IgD-negative memory B cell (primary cell): ENCODE measurements around the gene PPARG. TPM values are rescaled to one million over a fixed set of nuclear protein-coding genes. Genes with fewer than 3 reads are reported as not detected.
"Not testable (repeated sequence)": the region's sequence is repeated elsewhere in the genome, so short reads cannot be mapped to it uniquely, and the experiment has no call there.

Source experiments
- H3K27ac Mint-ChIP-seq, 3 donors: one replicate each; pipeline ENCODE4 v1.8.0; 2020 to 2022; ENCODE audit warnings: mild to moderate bottlenecking in 3 of 3, mixed read lengths in 3 of 3, moderate library complexity in 1 of 3
- H3K27me3 Mint-ChIP-seq: one replicate; pipeline ENCODE4 v1.8.0; 2021; ENCODE audit warnings: mixed read lengths
- H3K36me3 Mint-ChIP-seq: one replicate; pipeline ENCODE4 v1.8.0; 2020; ENCODE audit warnings: mild to moderate bottlenecking, mixed read lengths
- H3K4me1 Mint-ChIP-seq, 3 donors: one replicate each; pipeline ENCODE4 v1.8.0; 2020 to 2022; ENCODE audit warnings: mixed read lengths in 3 of 3, mild to moderate bottlenecking in 1 of 3
- H3K4me3 Mint-ChIP-seq, 4 donors: one replicate each; pipeline ENCODE4 v1.8.0; 2020 to 2022; ENCODE audit warnings: mild to moderate bottlenecking in 4 of 4, mixed read lengths in 4 of 4, moderate library complexity in 3 of 4
- H3K9me3 Mint-ChIP-seq, 3 donors: one replicate each; pipeline ENCODE4 v1.8.0; 2020 to 2021; ENCODE audit warnings: mixed read lengths in 3 of 3, mild to moderate bottlenecking in 1 of 3
- polyA plus RNA-seq: library from polyadenylated mRNA; unstranded; fragments of 300-500 nt; fragmentation: Illumina TruSeq; gene quantifications from one replicate; pipeline ENCODE4 v1.2.3, GENCODE V29; 2021

Gene PPARG
- polyA plus RNA-seq, 1 donor from 2014 or later: not detected

DNA sequence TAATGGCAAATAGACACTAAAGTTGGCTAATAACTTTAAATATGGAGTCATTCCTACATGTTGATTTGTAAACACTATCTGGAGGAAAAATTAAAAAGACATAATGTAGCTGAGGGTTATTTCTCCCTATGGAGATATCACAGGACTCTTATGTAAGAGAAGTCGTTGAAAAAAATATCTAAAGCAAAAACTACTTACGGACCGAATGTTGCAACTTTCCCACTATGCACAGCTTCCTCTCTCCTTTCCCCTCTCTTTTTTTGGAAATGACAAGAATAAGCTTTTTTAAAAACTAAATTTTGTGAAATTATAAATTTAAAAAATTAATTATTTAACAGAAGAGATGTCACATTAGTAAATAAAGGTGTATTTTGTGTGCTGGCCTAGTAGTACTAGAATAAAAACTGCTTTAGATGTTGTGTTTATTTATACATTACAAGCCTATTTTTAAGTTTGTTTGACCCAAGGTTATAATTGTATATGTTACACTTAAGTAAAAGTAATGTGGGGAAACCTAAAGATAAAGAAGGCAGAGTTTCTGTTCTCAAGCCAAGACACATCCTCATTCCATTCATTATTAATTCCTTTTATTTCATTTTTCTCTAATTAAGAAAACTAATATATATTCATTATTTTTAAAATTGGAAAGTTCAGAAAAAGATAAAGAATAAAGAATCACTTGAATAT lies 20.7 kb upstream of the PPARG start:
- Mint-ChIP-seq H3K4me1 (peaks cover 3 to 5% (median 5%) of the 10 kb centered on the region in 3 donors), H3K27me3 (peaks cover 3% of the 10 kb centered on the region), H3K36me3 (no peaks in the 10 kb centered on the region), H3K4me3 (no peak overlapping the region), H3K9me3 (no peaks in the 10 kb centered on the region), H3K27ac (no peak overlapping the region)

DNA sequence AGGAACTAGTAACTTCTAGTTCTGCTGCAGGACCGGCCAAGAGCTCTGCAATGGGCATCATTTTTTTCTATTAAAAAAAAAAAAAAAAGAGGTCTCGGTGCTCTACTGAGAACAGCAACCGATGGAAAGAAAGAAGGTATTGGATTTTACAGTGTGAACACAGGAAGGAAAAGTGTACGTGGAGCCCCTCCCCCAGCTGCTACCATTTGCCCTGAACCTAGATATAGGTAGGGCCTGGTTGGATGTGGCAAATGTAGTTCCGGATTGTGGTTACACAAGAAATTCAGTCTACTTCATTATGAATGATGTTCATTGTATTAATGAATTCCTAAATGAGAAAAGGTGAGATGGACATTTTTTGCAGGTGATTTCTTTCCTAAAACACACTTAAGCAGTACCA lies 17.9 kb upstream of the PPARG start:
- Mint-ChIP-seq H3K36me3 (no peaks in the 10 kb centered on the region), H3K4me1 (peaks cover 6 to 8% (median 6%) of the 10 kb centered on the region in 3 donors), H3K9me3 (no peaks in the 10 kb centered on the region), H3K4me3 (no peak overlapping the region), H3K27ac (no peak overlapping the region), H3K27me3 (peaks cover 3% of the 10 kb centered on the region)

DNA sequence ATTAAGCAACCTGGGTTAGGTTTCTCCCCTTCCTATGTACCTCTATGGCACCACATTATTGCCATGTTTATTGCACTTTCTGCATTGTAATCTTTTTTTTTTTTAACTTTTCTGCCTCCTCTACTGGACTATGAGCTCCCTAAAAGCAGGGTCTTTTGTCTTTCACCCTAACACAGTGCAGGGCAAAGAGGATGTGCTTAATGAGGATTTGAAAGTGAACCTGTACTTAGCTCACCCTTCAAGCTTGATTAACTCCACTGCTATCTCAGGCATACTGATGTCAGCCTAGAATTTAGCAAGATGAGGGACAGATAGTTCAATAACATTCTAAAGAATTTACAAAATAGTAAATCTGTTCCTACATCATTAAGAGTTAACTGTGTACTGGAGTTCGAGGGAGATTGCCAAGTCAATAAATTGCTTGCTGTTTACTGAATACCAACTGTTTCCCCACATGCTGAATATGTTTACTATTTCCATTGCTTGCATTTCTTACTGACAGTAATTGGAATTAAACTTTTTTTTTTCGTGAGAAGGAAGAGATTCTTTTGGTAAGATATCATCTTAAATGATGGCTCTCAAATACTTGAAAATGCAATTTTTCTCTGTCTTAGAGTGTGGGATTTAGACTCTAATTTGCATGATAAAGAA lies 15.7 kb upstream of the PPARG start:
- H3K4me3 Mint-ChIP-seq: no peak overlapping the region
- peak overlapping the region in 1 of 3 donors; percentile 45 for H3K27ac Mint-ChIP-seq
- no peaks in the 10 kb centered on the region for H3K9me3 Mint-ChIP-seq
- peaks cover 6 to 8% (median 6%) of the 10 kb centered on the region in 3 donors for H3K4me1 Mint-ChIP-seq
- H3K36me3 Mint-ChIP-seq: no peaks in the 10 kb centered on the region
- peaks cover 3% of the 10 kb centered on the region for H3K27me3 Mint-ChIP-seq

DNA sequence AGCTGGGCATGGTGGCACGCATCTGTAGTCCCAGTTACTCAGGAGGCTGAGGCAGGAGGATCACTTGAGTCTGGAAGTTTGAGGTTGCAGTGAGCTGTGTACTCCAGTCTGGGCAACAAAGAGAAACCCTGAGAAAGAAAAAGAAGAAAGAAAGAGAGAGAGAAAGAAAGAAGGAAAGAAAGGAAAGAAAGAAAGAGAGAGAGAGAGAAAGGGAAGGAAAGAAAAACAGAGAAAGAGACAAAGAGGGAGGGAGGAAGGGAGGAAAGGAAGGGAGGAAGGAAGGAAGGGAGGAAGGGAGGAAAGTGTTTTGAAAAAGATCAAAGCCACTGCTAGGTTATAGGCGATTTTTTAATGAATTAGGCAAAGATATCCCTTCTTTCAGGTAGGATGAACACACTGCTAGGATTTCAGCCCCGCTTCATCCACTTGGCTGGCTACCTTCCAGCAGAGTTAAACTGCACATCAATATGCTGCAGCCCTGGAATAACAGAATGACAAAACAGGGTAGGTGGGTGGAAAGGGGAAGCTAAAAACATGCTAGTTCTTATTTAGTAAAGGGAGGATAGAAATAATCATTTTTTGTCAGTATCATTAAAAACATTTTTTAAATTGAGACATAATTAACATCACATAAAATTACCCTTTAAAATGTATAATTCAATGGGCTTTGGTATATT lies 12.8 kb upstream of the PPARG start:
- peaks cover 7% of the 10 kb centered on the region for H3K27me3 Mint-ChIP-seq
- peak overlapping the region in 1 of 3 donors; percentile 64 for H3K27ac Mint-ChIP-seq
- H3K36me3 Mint-ChIP-seq: no peaks in the 10 kb centered on the region
- H3K9me3 Mint-ChIP-seq: no peaks in the 10 kb centered on the region
- H3K4me3 Mint-ChIP-seq: no peak overlapping the region
- H3K4me1 Mint-ChIP-seq: peaks cover 6 to 8% (median 6%) of the 10 kb centered on the region in 3 donors

DNA sequence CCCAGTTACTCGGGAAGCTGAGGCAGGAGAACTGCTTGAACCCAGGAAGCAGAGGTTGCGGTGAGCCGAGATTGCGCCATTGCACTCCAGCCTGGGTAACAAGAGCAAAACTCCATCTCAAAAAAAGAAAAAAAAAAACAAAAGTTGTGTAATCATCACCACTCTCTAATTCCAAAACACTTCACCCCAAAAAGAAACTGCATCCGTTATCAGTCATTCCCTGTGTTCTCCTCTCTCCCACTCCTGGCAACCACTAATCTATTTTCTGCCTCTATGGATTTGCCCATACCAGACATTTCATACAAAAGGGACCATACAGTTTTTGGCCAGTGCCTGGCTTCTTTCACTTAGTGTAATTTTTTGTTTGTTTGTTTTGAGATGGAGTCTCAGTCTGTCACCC lies 12.0 kb upstream of the PPARG start:
- H3K4me1 Mint-ChIP-seq, H3K27ac Mint-ChIP-seq, H3K4me3 Mint-ChIP-seq, H3K36me3 Mint-ChIP-seq, H3K9me3 Mint-ChIP-seq: not testable (repeated sequence)
- peaks cover 10% of the 10 kb centered on the region for H3K27me3 Mint-ChIP-seq

DNA sequence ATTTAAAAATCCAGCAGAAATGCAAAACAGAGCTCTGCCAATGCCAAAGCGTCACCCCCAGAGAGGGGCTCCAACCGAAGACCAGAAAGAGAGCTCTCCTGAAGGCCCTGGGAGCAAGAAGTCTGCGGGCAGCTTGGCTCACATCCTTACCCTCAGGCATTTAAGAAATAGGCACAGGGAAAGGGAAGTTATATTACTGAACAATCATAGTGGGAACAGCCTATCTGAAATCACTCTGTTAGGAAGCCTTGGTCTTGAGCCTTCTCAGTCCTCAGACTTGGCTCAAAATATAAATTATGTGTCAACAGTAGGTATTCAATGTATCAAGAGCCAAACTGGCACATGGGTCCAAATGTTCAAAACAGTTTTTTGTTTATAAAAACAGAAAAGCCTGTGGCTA lies 10.3 kb upstream of the PPARG start:
- Mint-ChIP-seq H3K36me3 (no peaks in the 10 kb centered on the region), H3K4me1 (peaks cover 0 to under 1% (median under 1%) of the 10 kb centered on the region in 3 donors), H3K4me3 (peak overlapping the region in 1 of 4 donors; percentile 7), H3K9me3 (no peaks in the 10 kb centered on the region), H3K27ac (no peak overlapping the region), H3K27me3 (peaks cover 9% of the 10 kb centered on the region)

DNA sequence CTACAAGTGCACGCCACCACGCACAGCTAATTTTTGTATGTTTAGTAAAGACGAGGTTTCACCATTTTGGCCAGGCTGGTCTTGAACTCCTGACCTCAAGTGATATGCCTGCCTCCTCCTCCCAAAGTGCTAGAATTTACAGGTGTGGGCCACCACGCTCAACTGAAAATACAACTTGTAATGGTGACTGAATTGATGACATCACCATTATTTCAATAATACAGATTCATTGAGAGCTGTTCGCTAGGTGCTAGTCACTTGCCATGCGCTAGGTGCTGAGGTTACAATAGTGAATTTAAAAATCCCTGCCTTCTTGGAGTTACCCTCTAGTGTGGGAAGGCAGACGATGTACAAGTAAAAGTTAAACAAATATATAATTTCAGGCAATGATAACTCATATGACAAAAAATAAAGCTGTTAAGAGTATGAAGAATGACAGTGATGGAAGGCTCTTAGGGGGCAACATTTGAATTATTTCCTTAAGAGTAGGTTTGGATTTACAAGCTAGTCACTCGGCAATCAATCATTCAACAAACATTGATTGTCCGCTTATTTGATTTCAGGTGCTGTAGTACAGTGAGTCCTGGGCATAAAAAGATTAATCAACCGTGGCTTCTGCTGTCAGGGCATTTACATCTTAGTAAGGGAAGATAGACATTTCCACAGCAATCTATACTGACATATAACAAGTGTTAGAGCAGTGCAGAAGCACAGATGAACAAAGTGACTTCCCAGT lies 9.1 kb upstream of the PPARG start:
- Mint-ChIP-seq H3K27ac (no peak overlapping the region), H3K36me3 (no peaks in the 10 kb centered on the region), H3K4me1 (no peaks in the 10 kb centered on the region), H3K9me3 (no peaks in the 10 kb centered on the region), H3K4me3 (no peak overlapping the region), H3K27me3 (peaks cover 9% of the 10 kb centered on the region)

DNA sequence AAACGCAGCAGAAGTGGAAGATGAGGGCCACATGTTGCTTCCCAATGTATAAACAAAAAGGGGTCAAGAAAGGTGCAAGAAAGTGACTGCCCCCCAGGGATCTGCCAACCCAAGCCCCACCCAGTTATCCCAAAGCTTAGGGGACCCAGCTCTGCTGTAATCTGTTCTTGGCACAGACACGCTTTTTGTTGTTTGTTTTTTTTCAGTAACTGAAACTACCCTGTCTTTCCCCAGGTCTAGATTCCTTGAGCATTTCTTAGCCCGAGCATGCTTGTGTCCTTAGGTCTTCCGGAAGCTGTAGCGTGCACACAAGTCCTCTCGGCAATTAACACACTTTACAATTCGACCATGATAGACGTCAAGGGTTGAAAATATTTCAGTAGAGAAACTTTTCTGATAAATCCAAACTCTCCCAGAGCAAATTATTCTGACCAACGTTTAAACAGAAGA lies 8.5 kb upstream of the PPARG start:
- H3K4me3 Mint-ChIP-seq: no peak overlapping the region
- no peaks in the 10 kb centered on the region for H3K36me3 Mint-ChIP-seq
- no peaks in the 10 kb centered on the region for H3K9me3 Mint-ChIP-seq
- H3K27me3 Mint-ChIP-seq: peaks cover 16% of the 10 kb centered on the region
- H3K4me1 Mint-ChIP-seq: peaks cover 0 to under 1% (median 0%) of the 10 kb centered on the region in 3 donors
- H3K27ac Mint-ChIP-seq: no peak overlapping the region

DNA sequence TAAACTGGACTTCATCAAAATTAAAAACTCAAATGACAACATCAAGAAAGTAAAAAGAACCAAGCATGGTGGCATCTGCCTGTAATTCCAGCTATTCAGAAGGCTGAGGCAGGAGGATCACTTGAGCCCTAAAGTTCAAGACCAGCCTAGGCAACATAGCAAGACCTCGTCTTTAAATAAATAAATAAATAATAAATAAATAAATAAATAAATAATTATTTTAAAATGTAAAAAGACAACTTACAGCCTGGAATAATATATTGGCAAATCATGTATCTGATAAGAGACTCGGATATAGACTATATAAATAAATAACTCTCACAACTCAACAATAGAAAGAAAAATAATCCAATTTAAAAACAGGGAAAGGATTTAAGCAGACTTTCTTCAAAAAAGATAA lies 4.3 kb upstream of the PPARG start:
- Mint-ChIP-seq H3K27me3 (peaks cover 41% of the 10 kb centered on the region), H3K4me1 (peaks cover 3 to 12% (median 4%) of the 10 kb centered on the region in 3 donors), H3K36me3 (no peaks in the 10 kb centered on the region), H3K4me3 (no peak overlapping the region), H3K9me3 (peaks cover 0 to 3% (median 0%) of the 10 kb centered on the region in 3 donors), H3K27ac (no peak overlapping the region)

DNA sequence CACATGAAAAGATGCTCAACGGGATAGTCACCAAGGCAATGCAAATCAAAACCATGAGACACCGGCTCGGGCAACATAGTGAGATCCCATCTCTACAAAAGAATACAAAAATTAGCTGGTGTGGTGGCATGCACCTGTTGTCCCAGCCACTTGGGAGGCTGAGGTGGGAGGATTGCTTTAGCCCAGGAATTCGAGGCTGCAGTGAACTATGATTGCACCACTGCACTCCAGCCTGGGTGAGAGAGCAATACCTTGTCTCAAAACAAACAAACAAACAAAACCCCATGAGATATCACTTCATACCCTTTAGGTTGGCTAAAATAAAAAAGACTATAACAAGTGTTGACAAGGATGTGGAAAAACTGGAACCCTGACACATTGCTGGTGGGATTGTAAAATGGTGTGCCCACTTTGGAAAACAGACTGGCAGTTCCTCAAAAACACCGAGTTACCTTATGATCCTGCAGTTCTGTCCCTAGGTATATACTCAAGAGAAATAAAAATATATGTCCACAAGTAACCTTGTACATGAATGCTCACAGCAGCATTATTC lies 3.8 kb upstream of the PPARG start:
- Mint-ChIP-seq H3K4me1 (peaks cover 3 to 13% (median 4%) of the 10 kb centered on the region in 3 donors), H3K27ac (no peak overlapping the region), H3K9me3 (peaks cover 0 to 3% (median 0%) of the 10 kb centered on the region in 3 donors), H3K27me3 (peaks cover 41% of the 10 kb centered on the region), H3K4me3 (peak overlapping the region in 1 of 4 donors; percentile 17), H3K36me3 (no peaks in the 10 kb centered on the region)

DNA sequence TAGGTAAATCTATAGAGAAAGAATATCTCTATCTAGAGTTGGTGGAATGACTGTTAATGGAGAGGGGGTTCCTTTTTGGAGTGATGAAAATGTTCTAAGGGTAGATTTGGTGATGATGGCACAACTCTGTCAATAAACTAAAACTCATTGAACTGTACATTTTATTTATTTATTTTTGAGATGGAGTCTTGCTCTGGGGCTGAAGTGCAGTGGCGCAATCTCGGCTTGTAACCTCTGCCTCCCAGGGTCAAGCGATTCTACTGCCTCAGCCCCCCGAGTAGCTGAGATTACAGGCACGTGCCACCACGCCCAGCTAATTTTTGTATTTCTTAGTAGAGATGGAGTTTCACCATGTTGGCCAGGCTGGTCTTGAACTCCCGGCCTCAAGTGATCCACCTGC lies 3.1 kb upstream of the PPARG start:
- peak overlapping the region in 1 of 3 donors; percentile 76 for H3K27ac Mint-ChIP-seq
- not testable (repeated sequence) for H3K4me3 Mint-ChIP-seq, H3K36me3 Mint-ChIP-seq, H3K9me3 Mint-ChIP-seq
- H3K27me3 Mint-ChIP-seq: peaks cover 38% of the 10 kb centered on the region
- H3K4me1 Mint-ChIP-seq: peaks cover 3 to 13% (median 4%) of the 10 kb centered on the region in 3 donors

DNA sequence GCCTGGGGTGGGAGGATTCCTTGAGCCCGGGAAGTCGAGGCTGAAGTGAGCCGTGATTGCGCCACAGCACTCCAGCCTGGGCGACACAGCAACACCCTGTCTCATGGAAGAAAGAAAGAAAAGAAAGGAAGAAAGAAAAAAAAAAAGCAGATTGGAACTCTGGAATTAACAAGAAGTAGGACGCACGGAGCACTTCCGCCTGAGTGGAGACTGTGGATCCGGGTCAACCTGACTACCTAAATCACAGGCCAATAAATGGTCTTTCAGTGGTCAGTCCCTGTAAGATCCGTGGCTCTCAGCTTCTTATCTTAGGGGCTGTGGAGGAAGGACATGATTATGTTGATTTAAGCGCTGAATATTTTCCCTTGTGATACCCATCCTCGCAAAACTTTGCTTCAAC lies 2.4 kb upstream of the PPARG start:
- H3K9me3 Mint-ChIP-seq: peaks cover 0 to 3% (median 0%) of the 10 kb centered on the region in 3 donors
- H3K4me1 Mint-ChIP-seq: peaks cover 3 to 13% (median 4%) of the 10 kb centered on the region in 3 donors
- H3K27me3 Mint-ChIP-seq: peaks cover 38% of the 10 kb centered on the region
- no peak overlapping the region for H3K27ac Mint-ChIP-seq
- H3K4me3 Mint-ChIP-seq: peak overlapping the region in 3 of 4 donors; percentile 59 to 75 (median 66)
- H3K36me3 Mint-ChIP-seq: peaks cover 3% of the 10 kb centered on the region

DNA sequence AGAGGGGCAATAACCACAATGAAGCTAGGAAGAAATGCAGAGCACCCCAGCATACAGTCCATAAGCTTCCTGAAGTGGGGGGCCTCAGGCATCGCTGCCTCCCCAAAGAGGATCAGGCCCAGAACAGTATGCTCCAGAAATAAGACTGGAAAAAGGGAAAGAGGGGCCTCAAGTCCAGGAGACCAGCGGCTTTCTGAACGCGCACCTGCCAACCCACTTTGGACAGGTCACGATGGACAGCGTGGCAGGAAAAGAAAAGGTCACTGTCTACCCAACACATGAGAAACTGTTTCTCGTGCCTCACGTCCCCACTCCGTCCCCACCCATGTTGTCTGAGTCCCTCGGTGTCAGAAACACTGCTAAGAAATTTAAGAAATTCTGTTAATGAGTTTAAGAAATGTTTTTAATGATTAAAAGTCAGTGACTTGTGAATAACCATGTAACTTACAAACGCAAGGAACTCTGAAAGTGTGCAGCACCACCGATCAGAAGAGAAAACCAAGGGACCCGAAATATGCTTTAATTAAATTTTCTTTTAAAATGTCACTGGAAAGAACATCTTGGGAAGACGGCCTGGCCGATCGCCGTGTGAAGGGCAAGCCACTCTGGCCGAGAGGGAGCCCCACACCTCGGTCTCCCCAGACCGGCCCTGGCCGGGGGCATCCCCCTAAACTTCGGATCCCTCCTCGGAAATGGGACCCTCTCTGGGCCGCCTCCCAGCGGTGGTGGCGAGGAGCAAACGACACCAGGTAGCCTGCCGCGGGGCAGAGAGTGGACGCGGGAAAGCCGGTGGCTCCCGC lies 1.7 kb upstream of the PPARG start:
- Mint-ChIP-seq H3K4me1 (peaks cover 3 to 13% (median 4%) of the 10 kb centered on the region in 3 donors), H3K27me3 (peaks cover 34% of the 10 kb centered on the region), H3K36me3 (peaks cover 3% of the 10 kb centered on the region), H3K27ac (no peak overlapping the region), H3K4me3 (peak overlapping the region in 3 of 4 donors; percentile 59 to 75 (median 65)), H3K9me3 (peaks cover 0 to 3% (median 0%) of the 10 kb centered on the region in 3 donors)

DNA sequence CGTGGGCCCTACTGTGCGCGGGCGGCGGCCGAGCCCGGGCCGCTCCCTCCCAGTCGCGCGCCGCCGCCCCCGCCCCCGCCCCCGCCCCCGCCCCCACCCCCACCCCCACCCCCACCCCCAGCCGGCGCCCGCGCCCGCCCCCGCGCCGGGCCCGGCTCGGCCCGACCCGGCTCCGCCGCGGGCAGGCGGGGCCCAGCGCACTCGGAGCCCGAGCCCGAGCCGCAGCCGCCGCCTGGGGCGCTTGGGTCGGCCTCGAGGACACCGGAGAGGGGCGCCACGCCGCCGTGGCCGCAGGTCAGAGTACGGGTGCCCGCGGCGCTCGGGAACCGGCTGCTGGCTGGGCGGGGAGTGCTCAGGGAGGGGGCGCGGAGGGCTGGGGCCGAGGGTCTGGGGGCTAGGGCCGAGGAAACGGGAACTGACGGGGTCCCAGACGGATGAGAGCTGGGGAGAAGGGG lies 1.1 kb upstream of the PPARG start:
- Mint-ChIP-seq H3K27me3 (peaks cover 33% of the 10 kb centered on the region), H3K27ac (no peak overlapping the region), H3K36me3 (peaks cover 3% of the 10 kb centered on the region), H3K4me1 (peaks cover 3 to 13% (median 4%) of the 10 kb centered on the region in 3 donors), H3K9me3 (peaks cover 0 to 3% (median 0%) of the 10 kb centered on the region in 3 donors), H3K4me3 (peak overlapping the region in 3 of 4 donors; percentile 58 to 91 (median 58))
